Karpas-422 (cell line): Measurements from ENCODE around the gene SH3BP2. TPM values are rescaled to one million over a fixed set of nuclear protein-coding genes. Genes with fewer than 3 reads are reported as not detected.

Experiments used
- DNase-seq: peaks from one replicate; pipeline ENCODE4 v3.0.0-alpha.2; 2015
- H2AFZ ChIP-seq: fragments of 200-600 bp; sonication (generic); 2 replicates; pipeline ENCODE4 v1.6.1; 2014; ENCODE audit warnings: antibody characterized with exemption, low read length, mixed read lengths
- H3K27ac ChIP-seq: fragments of 200-600 bp; sonication (generic); 2 replicates; pipeline ENCODE4 v1.5.1; 2014; ENCODE audit warnings: mild to moderate bottlenecking, low read length, moderate library complexity
- H3K27me3 ChIP-seq: fragments of 200-600 bp; sonication (generic); 2 replicates; pipeline ENCODE4 v1.6.1; 2014; ENCODE audit warnings: low read length, mixed read lengths
- H3K36me3 ChIP-seq: fragments of 200-600 bp; sonication (generic); 2 replicates; pipeline ENCODE4 v1.6.1; 2014; ENCODE audit warnings: low read length, mixed read lengths; ENCODE audit not compliant: insufficient read depth
- H3K4me1 ChIP-seq: fragments of 200-600 bp; sonication (generic); 2 replicates; pipeline ENCODE4 v1.6.1; 2014; ENCODE audit warnings: mild to moderate bottlenecking, low read length, mixed read lengths
- H3K4me2 ChIP-seq: fragments of 200-600 bp; sonication (generic); 2 replicates; pipeline ENCODE4 v1.6.1; 2014; ENCODE audit warnings: low read length, low read depth, mild to moderate bottlenecking; ENCODE audit not compliant: poor library complexity, severe bottlenecking
- H3K4me3 ChIP-seq: fragments of 200-600 bp; sonication (generic); 2 replicates; pipeline ENCODE4 v1.5.1; 2014; ENCODE audit warnings: mild to moderate bottlenecking, antibody characterized with exemption, low read length, mixed read lengths
- H3K79me2 ChIP-seq: fragments of 200-600 bp; sonication (generic); 2 replicates; pipeline ENCODE4 v1.6.1; 2014; ENCODE audit warnings: mild to moderate bottlenecking, low read length, mixed read lengths
- H3K9ac ChIP-seq: fragments of 200-600 bp; sonication (generic); 2 replicates; pipeline ENCODE4 v1.6.0; 2014; ENCODE audit warnings: low read length
- H3K9me2 ChIP-seq: fragments of 200-600 bp; sonication (generic), shearing (Covaris generic); replicated peaks from 2 replicates; pipeline ENCODE4 v1.6.0; 2014; ENCODE audit warnings: mild to moderate bottlenecking, low read length, moderate library complexity; ENCODE audit not compliant: insufficient read depth
- H3K9me3 ChIP-seq: fragments of 300-700, 200-600 bp; sonication (generic); 2 replicates; pipeline ENCODE4 v1.6.1; 2014; ENCODE audit warnings: low read length, mixed read lengths
- H4K20me1 ChIP-seq: fragments of 200-600 bp; sonication (generic); 2 replicates; pipeline ENCODE4 v1.6.1; 2014; ENCODE audit warnings: mild to moderate bottlenecking, antibody characterized with exemption, low read length, low read depth; ENCODE audit not compliant: insufficient read depth
- total RNA-seq: library from RNA; depleted of rRNA; stranded (reverse); fragments of >200 nt; shearing (Covaris generic); gene quantifications from 2 replicates; pipeline ENCODE4 v1.2.3, GENCODE V29; 2014; ENCODE audit warnings: low replicate concordance

Gene SH3BP2
- total RNA-seq, 1 experiment from 2014 or later, result 17.2 TPM

- no peaks in the 10 kb centered on the region for H3K9me2 ChIP-seq
- H3K4me2 ChIP-seq, result no peak overlapping the region
- no peaks in the 10 kb centered on the region for H3K9me3 ChIP-seq
- peaks cover 38% of the 10 kb centered on the region for H3K4me1 ChIP-seq
- DNase-seq, result no peak
- no peaks in the 10 kb centered on the region for H3K79me2 ChIP-seq
- H3K27me3 ChIP-seq, result no peaks in the 10 kb centered on the region
- no peak overlapping the region for H3K9ac ChIP-seq
- H4K20me1 ChIP-seq, result peaks cover 17% of the 10 kb centered on the region
- H3K4me3 ChIP-seq, result no peak overlapping the region
- no peak overlapping the region for H2AFZ ChIP-seq
- no peaks in the 10 kb centered on the region for H3K36me3 ChIP-seq
- no peak overlapping the region for H3K27ac ChIP-seq
Observed at GRCh38 chr4:2796849-2797544, 4.1 kb downstream of the SH3BP2 start.

- Histone ChIP-seq H3K27ac (no peak overlapping the region), H3K9me2 (no peaks in the 10 kb centered on the region), H3K27me3 (no peaks in the 10 kb centered on the region), H3K79me2 (no peaks in the 10 kb centered on the region), H3K36me3 (no peaks in the 10 kb centered on the region), H3K4me1 (peaks cover 32% of the 10 kb centered on the region), H3K9ac (no peak overlapping the region), H4K20me1 (peaks cover 17% of the 10 kb centered on the region), H3K4me3 (no peak overlapping the region), H3K9me3 (no peaks in the 10 kb centered on the region), H2AFZ (no peak overlapping the region), H3K4me2 (no peak overlapping the region)
- no peak for DNase-seq
Observed at GRCh38 chr4:2797545-2798305, 4.8 kb downstream of the SH3BP2 start.

GRCh38 chr4:2798399-2799223, 5.7 kb downstream of the SH3BP2 start:
- peaks cover 16% of the 10 kb centered on the region for H4K20me1 ChIP-seq
- no peak for DNase-seq
- H3K9me3 ChIP-seq, result no peaks in the 10 kb centered on the region
- no peak overlapping the region for H3K27ac ChIP-seq
- H3K36me3 ChIP-seq, result no peaks in the 10 kb centered on the region
- H2AFZ ChIP-seq, result no peak overlapping the region
- H3K9ac ChIP-seq, result no peak overlapping the region
- no peak overlapping the region for H3K4me3 ChIP-seq
- H3K4me1 ChIP-seq, result peaks cover 26% of the 10 kb centered on the region
- no peaks in the 10 kb centered on the region for H3K9me2 ChIP-seq
- H3K27me3 ChIP-seq, result no peaks in the 10 kb centered on the region
- no peaks in the 10 kb centered on the region for H3K79me2 ChIP-seq
- peak overlapping the region; percentile 17 for H3K4me2 ChIP-seq

- Histone ChIP-seq H2AFZ (no peak overlapping the region), H3K27me3 (no peaks in the 10 kb centered on the region), H4K20me1 (peaks cover 8% of the 10 kb centered on the region; the same call in 1 of the 2 replicates), H3K79me2 (no peaks in the 10 kb centered on the region), H3K9me3 (no peaks in the 10 kb centered on the region), H3K4me3 (no peak overlapping the region), H3K36me3 (no peaks in the 10 kb centered on the region), H3K9ac (no peak overlapping the region), H3K4me1 (peaks cover 22% of the 10 kb centered on the region), H3K4me2 (peak overlapping the region; percentile 17), H3K27ac (no peak overlapping the region), H3K9me2 (no peaks in the 10 kb centered on the region)
- no peak for DNase-seq
Observed at GRCh38 chr4:2799224-2799911, 6.5 kb downstream of the SH3BP2 start.

GRCh38 chr4:2799971-2800690, 7.2 kb downstream of the SH3BP2 start:
- Histone ChIP-seq H3K4me2 (no peak overlapping the region), H3K4me1 (peaks cover 29% of the 10 kb centered on the region)

GRCh38 chr4:2800691-2801596, 8.1 kb downstream of the SH3BP2 start:
- no peak overlapping the region for H3K4me2 ChIP-seq
- H3K9me2 ChIP-seq, result no peaks in the 10 kb centered on the region
- H3K4me3 ChIP-seq, result no peak overlapping the region
- H3K27me3 ChIP-seq, result no peaks in the 10 kb centered on the region
- H3K27ac ChIP-seq, result no peak overlapping the region
- H3K9me3 ChIP-seq, result no peaks in the 10 kb centered on the region
- H3K36me3 ChIP-seq, result no peaks in the 10 kb centered on the region
- no peak for DNase-seq
- no peak overlapping the region for H2AFZ ChIP-seq
- H3K9ac ChIP-seq, result no peak overlapping the region
- no peaks in the 10 kb centered on the region for H3K79me2 ChIP-seq
- peaks cover 37% of the 10 kb centered on the region for H3K4me1 ChIP-seq
- peaks cover 5% of the 10 kb centered on the region; the same call in 1 of the 2 replicates for H4K20me1 ChIP-seq

More at GRCh38 chr4:2799971-2800690, 7.2 kb downstream of the SH3BP2 start:
- H3K27me3 ChIP-seq, result no peaks in the 10 kb centered on the region
- no peaks in the 10 kb centered on the region for H3K9me3 ChIP-seq
- peaks cover 8% of the 10 kb centered on the region; the same call in 1 of the 2 replicates for H4K20me1 ChIP-seq
- H3K27ac ChIP-seq, result no peak overlapping the region
- no peak overlapping the region for H2AFZ ChIP-seq
- no peak for DNase-seq
- H3K4me3 ChIP-seq, result no peak overlapping the region
- no peak overlapping the region for H3K9ac ChIP-seq
- H3K9me2 ChIP-seq, result no peaks in the 10 kb centered on the region
- no peaks in the 10 kb centered on the region for H3K36me3 ChIP-seq
- H3K79me2 ChIP-seq, result no peaks in the 10 kb centered on the region
